ENCODE data around the gene SLC27A5.
"Not testable (repeated sequence)": the region's sequence is repeated elsewhere in the genome, so short reads cannot be mapped to it uniquely, and the experiment has no call there.

SLC27A5 gene

GRCh38 chr19:58519355-58520256 lies 7.8 kb upstream of the SLC27A5 start, which contains the start of gene ZBTB45:
Gene ZBTB45 (minus strand): TSS chr19:58519810. CDS start chr19:58517673, 2,137 bp downstream.
- FAIRE-seq = no peak

GRCh38 chr19:58519087-58519354 lies 7.2 kb upstream of the SLC27A5 start:
- FAIRE-seq = no peak

- FAIRE-seq = no peak
These were observed 6.7 kb upstream of the SLC27A5 start for GRCh38 chr19:58518256-58519086.

GRCh38 chr19:58516964-58517833 lies 5.4 kb upstream of the SLC27A5 start:
- FAIRE-seq = no peak

GRCh38 chr19:58516246-58516836 lies 4.5 kb upstream of the SLC27A5 start:
- no peak for FAIRE-seq

- no peak for FAIRE-seq
These were observed 3.5 kb upstream of the SLC27A5 start for GRCh38 chr19:58515259-58515658.

- no peak for FAIRE-seq
These were observed 2.8 kb upstream of the SLC27A5 start for GRCh38 chr19:58514564-58515022.

- FAIRE-seq = no peak
These were observed 2.1 kb upstream of the SLC27A5 start for GRCh38 chr19:58513694-58514563.

- FAIRE-seq = no peak
These were observed 1.5 kb upstream of the SLC27A5 start for GRCh38 chr19:58513213-58513693.

GRCh38 chr19:58510084-58510862 lies 1.5 kb downstream of the SLC27A5 start:
- no peak for FAIRE-seq

GRCh38 chr19:58509731-58510083 lies 2.1 kb downstream of the SLC27A5 start:
- FAIRE-seq = no peak

- not testable (repeated sequence) for FAIRE-seq
These were observed 4.1 kb downstream of the SLC27A5 start for GRCh38 chr19:58507602-58508223.

GRCh38 chr19:58500242-58500641 lies 11.6 kb downstream of the SLC27A5 start:
- no peak for FAIRE-seq

- FAIRE-seq = no peak
These were observed 12.5 kb downstream of the SLC27A5 start for GRCh38 chr19:58499021-58499927.

- no peak for FAIRE-seq
These were observed 13.3 kb downstream of the SLC27A5 start for GRCh38 chr19:58498316-58499020.

- FAIRE-seq = no peak
These were observed 14.1 kb downstream of the SLC27A5 start for GRCh38 chr19:58497634-58498170.

- FAIRE-seq = no peak
These were observed 19.5 kb downstream of the SLC27A5 start for GRCh38 chr19:58492265-58492664.

- no peak for FAIRE-seq
These were observed 20.4 kb downstream of the SLC27A5 start for GRCh38 chr19:58491393-58491792.
